Heart left ventricle (tissue), 16 donors: ENCODE measurements around the gene ZBTB47. TPM values are rescaled to one million over a fixed set of nuclear protein-coding genes. Genes with fewer than 3 reads are reported as not detected.

Source experiments
- ATAC-seq, 4 donors: fragments of 200-7000 bp; cut with Tn5 transposase; one replicate each; pipeline ENCODE4 v1.9.1; 2020 to 2022; ENCODE audit warnings: moderate library complexity in 4 of 4, mild to moderate bottlenecking in 3 of 4, moderate number of reproducible peaks in 1 of 4
- DNase-seq, 5 donors: peaks; one replicate each; pipeline ENCODE4 v3.0.0-alpha.2; 2020
- H3K27ac ChIP-seq, 12 donors: fragments of 200-600 bp; sonication (generic) in 4 of 12; one replicate each; pipeline versions ENCODE4 v1.5.0 to v1.8.0; 2016 to 2022; ENCODE audit warnings: mild to moderate bottlenecking in 2 of 12
- H3K27me3 ChIP-seq, 9 donors: fragments of 200-600 bp; sonication (generic) in 2 of 9; one replicate each; pipeline versions ENCODE4 v1.5.1 to v1.8.0; 2016 to 2022; ENCODE audit warnings: mild to moderate bottlenecking in 3 of 9
- H3K36me3 ChIP-seq, 9 donors: fragments of 200-600 bp; sonication (generic) in 2 of 9; one replicate each; pipeline versions ENCODE4 v1.5.0 to v1.8.0; 2018 to 2022; ENCODE audit warnings: mild to moderate bottlenecking in 2 of 9
- H3K4me1 ChIP-seq, 12 donors: fragments of 200-600 bp; sonication (generic) in 4 of 12; one replicate each; pipeline versions ENCODE4 v1.5.0 to v1.8.0; 2016 to 2022; ENCODE audit warnings: mild to moderate bottlenecking in 3 of 12
- H3K4me3 ChIP-seq, 12 donors: fragments of 200-600 bp; sonication (generic) in 4 of 12; one replicate each; pipeline versions ENCODE4 v1.5.0 to v1.8.0; 2017 to 2022; ENCODE audit warnings: mild to moderate bottlenecking in 9 of 12, moderate library complexity in 4 of 12
- H3K9me3 ChIP-seq, 12 donors: fragments of 200-600 bp; sonication (generic) in 4 of 12; one replicate each; pipeline versions ENCODE4 v1.5.0 to v1.8.0; 2016 to 2022; ENCODE audit warnings: mild to moderate bottlenecking in 1 of 12
- CTCF ChIP-seq, 12 donors: fragments of 200-600 bp; sonication (generic) in 4 of 12; IDR thresholded peaks; one replicate each; pipeline versions ENCODE4 v1.5.0 to v1.8.0; 2018 to 2022; ENCODE audit warnings: antibody characterized with exemption in 12 of 12, mild to moderate bottlenecking in 5 of 12
- POLR2A ChIP-seq, 2 donors: fragments of 450-650 bp; IDR thresholded peaks; one replicate each; pipeline ENCODE4 v1.6.1; 2017; ENCODE audit warnings: antibody characterized with exemption in 2 of 2, mild to moderate bottlenecking in 2 of 2, moderate library complexity in 2 of 2
- WGBS, 4 donors: extraction: QIAGEN DNeasy Blood & Tissue Kit in 2 of 4; methylation state at CpG; one replicate each; pipeline versions ENCODE4 v1.1.5 to v1.1.7; 2013 to 2018; 5-methylcytosine and 5-hydroxymethylcytosine counted together
- intact Hi-C, 10 donors: fragments of 100-400 bp; cut with DNase I; formaldehyde crosslinking; loops; one replicate each; pipeline versions ENCODE4 v1.11.1 to v1.14.2; 2022
- polyA plus RNA-seq, 2 donors: library from polyadenylated mRNA; stranded (reverse); fragments of 200-250 nt; gene quantifications; one replicate each; pipeline ENCODE4 v1.2.3, GENCODE V29; 2013
- total RNA-seq, 9 donors: library from RNA; depleted of rRNA in 2 of 9; stranded (reverse); fragments of >200 nt in 2 of 9; fragmentation: NEBNext Ultra II Directional in 3 of 9; extraction: Animal tissue kit (Norgen Biotek cat#: 25700) in 3 of 9; gene quantifications; one replicate each; pipeline versions ENCODE4 v1.1.0 to v1.2.4, GENCODE V29; 2016 to 2023
- donor health status: ischemic (EF 13 %, LVEDD 7.1; RV severe dilation, severe dysfunction).
- donor health status: healthy with polysubstance abuse.
- donor health status: DM: no; HTN: yes; CAD: no.
- donor health status: DM: no; HTN: no; CAD: no.
- donor health status: ischemic (EF 25% LVEDD 6.9; RV normal size, moderate dysfunction).
- donor health status: ischemic (EF 25% LVEDD 5.7; RV mildly dilated, moderate dysfunction).
- donor health status: healthy.
- donor health status: DM: yes; HTN: yes; CAD: no.
- donor health status: ischemic (EF 35%, LVEDD 5.7; RV mildly dilated, moderate dysfunction).
- donor health status: nonischemic (EF 11% LVEDD 7.7; RV severe dilation, severe dysfunction).
- donor health status: DM: yes; HTN: yes; CAD: no.
- donor health status: PGD.
- donor health status: ischemic (EF 29% LVEDD 5.4; RV normal size, mild dysfunction).
- donor health status: nonischemic (EF 23%, LVEDD 6.1; RV moderate dilation, normal function).

The ZBTB47 gene
- total and polyA plus RNA-seq, 11 donors: 76.6 to 184 (median 125) TPM

DNA sequence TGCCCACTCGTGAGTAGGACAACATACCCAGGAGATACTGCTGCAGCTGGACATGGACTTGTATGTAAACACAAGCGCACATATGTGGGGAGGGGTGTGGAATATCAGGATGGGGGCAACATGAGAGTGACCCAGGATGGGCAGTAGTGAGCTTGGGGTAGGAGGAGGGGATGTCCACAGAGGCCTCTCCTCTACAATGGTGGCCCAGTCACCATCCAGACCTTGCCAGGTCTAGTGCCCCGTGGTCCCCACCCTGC is 266 bp upstream of the ZBTB47 start:
- WGBS, 4 donors: 21 to 35% (median 29%) methylated on average over 3 of the region's 3 CpGs
- ATAC-seq (no peak), DNase-seq (no peak)
- H3K27me3 ChIP-seq: no peaks in the 10 kb centered on the region
- peak overlapping the region; percentile 58 to 99 (median 86) for H3K4me3 ChIP-seq
- no peaks in the 10 kb centered on the region for H3K9me3 ChIP-seq
- H3K27ac ChIP-seq: peak overlapping the region; percentile 84 to 99 (median 94)
- no peak for TF ChIP-seq POLR2A (IDR thresholded peaks at IDR 0.05)
- TF ChIP-seq CTCF (IDR thresholded peaks at IDR 0.05): no peak
- H3K36me3 ChIP-seq: peaks cover 0 to 25% (median 17%) of the 10 kb centered on the region in 9 donors
- intact Hi-C loops: loop anchor here (1.0 to 10.0 kb wide), 7 partner anchors 51 to 91 kb away; partner anchors contain the start of genes NKTR (in 7 of the 10) and SEC22C (in 2 of the 10)
- peaks cover 11 to 86% (median 51%) of the 10 kb centered on the region in 12 donors for H3K4me1 ChIP-seq

DNA sequence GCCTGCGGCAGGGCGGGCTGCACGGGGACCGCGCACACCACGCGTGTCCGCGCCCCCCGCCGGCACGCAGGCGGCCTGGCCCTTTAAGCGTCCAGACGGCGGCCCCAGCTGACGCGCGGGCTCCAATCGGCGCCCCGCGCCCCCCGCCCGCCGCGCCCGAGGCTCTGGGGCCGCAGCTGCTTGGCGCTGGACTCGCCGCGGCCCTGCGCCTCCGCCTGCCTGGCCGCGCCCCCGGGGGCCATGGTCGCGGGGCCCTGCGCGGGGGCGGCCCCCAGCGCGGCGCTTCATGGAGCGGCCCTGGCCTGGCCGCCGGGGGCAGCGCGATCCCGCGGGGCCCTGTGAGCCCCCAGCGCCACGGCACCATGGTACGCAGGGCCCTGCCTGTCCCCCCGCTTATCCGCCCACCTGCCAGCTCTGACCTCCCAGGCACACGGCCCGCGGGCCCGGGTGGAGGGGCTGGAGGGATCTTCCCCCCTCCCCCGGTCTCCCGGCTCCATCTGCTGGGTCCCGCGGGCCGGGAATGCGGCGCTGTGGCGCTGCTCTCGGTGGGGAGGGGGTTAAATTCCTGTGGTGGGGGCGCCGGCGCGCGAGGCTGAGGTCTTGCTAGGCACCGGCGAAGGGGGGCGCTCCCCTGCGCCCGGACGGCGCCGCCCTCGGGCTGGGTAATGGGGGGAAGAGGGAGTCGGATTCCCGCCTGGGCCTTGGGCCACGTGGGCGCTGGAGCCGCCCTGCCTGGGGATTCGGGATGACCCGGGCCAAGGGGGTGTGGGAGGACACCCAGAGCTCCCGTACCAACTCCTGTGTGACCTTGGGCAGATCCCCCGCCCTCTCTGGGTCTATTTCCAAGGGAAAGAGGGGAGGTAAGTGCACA is 1.1 kb downstream of the ZBTB47 start:
- intact Hi-C loops: loop anchor here in 9 of 10 donors (2.0 to 10.0 kb wide), 7 partner anchors 30 to 93 kb away; partner anchors contain the start of genes NKTR (in 6 of the 9), HHATL (in 3 of the 9), SEC22C (in 2 of the 9) and KLHL40 (in 1 of the 9)
- peak in 5 of 12 donors; percentile 17 to 25 (median 24) for TF ChIP-seq CTCF (IDR thresholded peaks at IDR 0.05)
- no peak for TF ChIP-seq POLR2A (IDR thresholded peaks at IDR 0.05)
- peak overlapping the region; percentile 84 to 99 (median 94) for H3K27ac ChIP-seq
- H3K27me3 ChIP-seq: no peaks in the 10 kb centered on the region
- whole genome bisulfite sequencing, 4 donors: 1 to 2% (median 1%) methylated on average over 26 to 94 of the region's 94 CpGs
- no peaks in the 10 kb centered on the region for H3K9me3 ChIP-seq
- H3K4me1 ChIP-seq: peaks cover 11 to 86% (median 50%) of the 10 kb centered on the region in 12 donors
- peaks cover 0 to 26% (median 14%) of the 10 kb centered on the region in 9 donors for H3K36me3 ChIP-seq
- ATAC-seq: peak; percentile 14 to 69 (median 44)
- H3K4me3 ChIP-seq: peak overlapping the region; percentile 59 to 99 (median 86)
- DNase-seq: peak; percentile 73 to 81 (median 79)

GRCh38 chr3:42655331-42655888 is 1.9 kb downstream of the ZBTB47 start:
- TF ChIP-seq CTCF (IDR thresholded peaks at IDR 0.05): no peak
- TF ChIP-seq POLR2A (IDR thresholded peaks at IDR 0.05): no peak
- Histone ChIP-seq H3K4me3 (peak overlapping the region; percentile 59 to 99 (median 86)), H3K4me1 (peaks cover 11 to 89% (median 53%) of the 10 kb centered on the region in 12 donors), H3K27me3 (no peaks in the 10 kb centered on the region), H3K9me3 (no peaks in the 10 kb centered on the region), H3K36me3 (peaks cover 0 to 20% (median 10%) of the 10 kb centered on the region in 9 donors), H3K27ac (peak overlapping the region; percentile 84 to 99 (median 94))
- ATAC-seq: no peak
- intact Hi-C loops: loop anchor here in 6 of 10 donors (2.0 to 10.0 kb wide), 5 partner anchors 29 to 92 kb away; partner anchors contain the start of genes HHATL (in 3 of the 6), KLHL40 (in 1 of the 6) and SEC22C (in 1 of the 6)
- peak in 2 of 5 donors; percentile 29 to 39 for DNase-seq
- WGBS, 4 donors: 32 to 47% (median 45%) methylated on average over 1 to 4 of the region's 4 CpGs
